ENCODE data around the gene NVL.

Gene NVL

GRCh38 chr1:224358237-224358636 is 28.3 kb upstream of the NVL start:
- no peak overlapping the region for H3K27ac ChIP-seq (ENCODE audit: extremely low read depth, low read depth, low read length)
- POLR2A ChIA-PET, result interaction anchor here (1.1 to 2.0 kb wide), 2 partner anchors 28 to 75 kb away, joined by 3 to 6 read pairs; partner anchors contain the start of gene NVL
- CTCF ChIA-PET, result interaction anchor here (0.5 to 1.3 kb wide), 8 partner anchors 10 to 486 kb away, joined by 3 to 4 read pairs (median 3); no protein-coding TSS in a partner anchor
- TF ChIP-seq ZNF335 (tag by site-specific recombination; conservative IDR thresholded peaks at IDR 0.05), result peak; percentile 35; the same call in 1 of the 2 replicates
- TF ChIP-seq PRDM10 (tag by site-specific recombination; IDR thresholded peaks at IDR 0.05), result peak; percentile 5; the same call in 1 of the 2 replicates
- no peak for TF ChIP-seq ZNF776 (tag by site-specific recombination; IDR thresholded peaks at IDR 0.05; ENCODE audit: borderline replicate concordance)
- TF ChIP-seq ZBTB11 (tag by site-specific recombination; conservative IDR thresholded peaks at IDR 0.05; ENCODE audit: low read depth), result no peak
- no peak for TF ChIP-seq BCL11B (tag by site-specific recombination; IDR thresholded peaks at IDR 0.05; ENCODE audit: low read depth)
- no peak for TF ChIP-seq ZBTB20 (tag by site-specific recombination; IDR thresholded peaks at IDR 0.05)
- no peak for TF ChIP-seq ZNF664 (tag by site-specific recombination; IDR thresholded peaks at IDR 0.05)
- no peak for TF ChIP-seq ZBTB1 (tag by site-specific recombination; IDR thresholded peaks at IDR 0.05)
- no peak for TF ChIP-seq ELK4 (IDR thresholded peaks at IDR 0.05; ENCODE audit: borderline replicate concordance, low read depth, low read length)
- TF ChIP-seq ZNF600 (tag by site-specific recombination; IDR thresholded peaks at IDR 0.05), result peak; percentile 67
- TF ChIP-seq, protein P1, sequence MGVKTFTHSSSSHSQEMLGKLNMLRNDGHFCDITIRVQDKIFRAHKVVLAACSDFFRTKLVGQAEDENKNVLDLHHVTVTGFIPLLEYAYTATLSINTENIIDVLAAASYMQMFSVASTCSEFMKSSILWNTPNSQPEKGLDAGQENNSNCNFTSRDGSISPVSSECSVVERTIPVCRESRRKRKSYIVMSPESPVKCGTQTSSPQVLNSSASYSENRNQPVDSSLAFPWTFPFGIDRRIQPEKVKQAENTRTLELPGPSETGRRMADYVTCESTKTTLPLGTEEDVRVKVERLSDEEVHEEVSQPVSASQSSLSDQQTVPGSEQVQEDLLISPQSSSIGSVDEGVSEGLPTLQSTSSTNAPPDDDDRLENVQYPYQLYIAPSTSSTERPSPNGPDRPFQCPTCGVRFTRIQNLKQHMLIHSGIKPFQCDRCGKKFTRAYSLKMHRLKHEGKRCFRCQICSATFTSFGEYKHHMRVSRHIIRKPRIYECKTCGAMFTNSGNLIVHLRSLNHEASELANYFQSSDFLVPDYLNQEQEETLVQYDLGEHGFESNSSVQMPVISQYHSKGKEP (tag by site-specific recombination; IDR thresholded peaks at IDR 0.05), result no peak
- TF ChIP-seq ZNF146 (tag by site-specific recombination; IDR thresholded peaks at IDR 0.05), result no peak
- TF ChIP-seq ZNF121 (tag by site-specific recombination; IDR thresholded peaks at IDR 0.05), result no peak
- TF ChIP-seq ZNF37A (tag by site-specific recombination; IDR thresholded peaks at IDR 0.05), result no peak
- TF ChIP-seq ZNF223 (tag by site-specific recombination; IDR thresholded peaks at IDR 0.05), result no peak
- no peak for TF ChIP-seq ZNF596 (tag by site-specific recombination; IDR thresholded peaks at IDR 0.05)
- H3K9me3 ChIP-seq (ENCODE audit: control insufficient read depth, insufficient read depth, low read depth, low read length), result no peaks in the 10 kb centered on the region
- H3K4me3 ChIP-seq (ENCODE audit: low read depth, low read length), result peak overlapping the region; percentile 98
- H3K36me3 ChIP-seq (ENCODE audit: control insufficient read depth in 2 of 2, insufficient read depth in 1 of 2, low read length in 2 of 2), result peaks cover 6 to 30% of the 10 kb centered on the region in 2 experiments; a peak in 2 of 3 replicates
- peaks cover 13% of the 10 kb centered on the region; the same call in 1 of the 2 replicates for H3K4me1 ChIP-seq (ENCODE audit: control insufficient read depth, insufficient read depth, low read length)

Measured in HEK293 (cell line).